Measurements from ENCODE around the gene SYT9. TPM values are rescaled to one million over a fixed set of nuclear protein-coding genes. Genes with fewer than 3 reads are reported as not detected.

The SYT9 gene, protein sequence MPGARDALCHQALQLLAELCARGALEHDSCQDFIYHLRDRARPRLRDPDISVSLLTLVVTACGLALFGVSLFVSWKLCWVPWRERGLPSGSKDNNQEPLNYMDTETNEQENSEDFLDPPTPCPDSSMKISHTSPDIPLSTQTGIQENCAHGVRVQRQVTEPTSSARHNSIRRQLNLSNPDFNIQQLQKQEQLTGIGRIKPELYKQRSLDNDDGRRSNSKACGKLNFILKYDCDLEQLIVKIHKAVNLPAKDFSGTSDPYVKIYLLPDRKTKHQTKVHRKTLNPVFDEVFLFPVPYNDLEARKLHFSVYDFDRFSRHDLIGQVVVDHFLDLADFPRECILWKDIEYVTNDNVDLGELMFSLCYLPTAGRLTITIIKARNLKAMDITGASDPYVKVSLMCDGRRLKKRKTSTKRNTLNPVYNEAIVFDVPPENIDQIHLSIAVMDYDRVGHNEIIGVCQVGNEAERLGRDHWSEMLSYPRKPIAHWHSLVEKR
- total RNA-seq (2022; extraction: Qiagen RNA extraction) = 0.07 to 0.17 TPM (median 0.11 TPM) in 5 replicates

DNA sequence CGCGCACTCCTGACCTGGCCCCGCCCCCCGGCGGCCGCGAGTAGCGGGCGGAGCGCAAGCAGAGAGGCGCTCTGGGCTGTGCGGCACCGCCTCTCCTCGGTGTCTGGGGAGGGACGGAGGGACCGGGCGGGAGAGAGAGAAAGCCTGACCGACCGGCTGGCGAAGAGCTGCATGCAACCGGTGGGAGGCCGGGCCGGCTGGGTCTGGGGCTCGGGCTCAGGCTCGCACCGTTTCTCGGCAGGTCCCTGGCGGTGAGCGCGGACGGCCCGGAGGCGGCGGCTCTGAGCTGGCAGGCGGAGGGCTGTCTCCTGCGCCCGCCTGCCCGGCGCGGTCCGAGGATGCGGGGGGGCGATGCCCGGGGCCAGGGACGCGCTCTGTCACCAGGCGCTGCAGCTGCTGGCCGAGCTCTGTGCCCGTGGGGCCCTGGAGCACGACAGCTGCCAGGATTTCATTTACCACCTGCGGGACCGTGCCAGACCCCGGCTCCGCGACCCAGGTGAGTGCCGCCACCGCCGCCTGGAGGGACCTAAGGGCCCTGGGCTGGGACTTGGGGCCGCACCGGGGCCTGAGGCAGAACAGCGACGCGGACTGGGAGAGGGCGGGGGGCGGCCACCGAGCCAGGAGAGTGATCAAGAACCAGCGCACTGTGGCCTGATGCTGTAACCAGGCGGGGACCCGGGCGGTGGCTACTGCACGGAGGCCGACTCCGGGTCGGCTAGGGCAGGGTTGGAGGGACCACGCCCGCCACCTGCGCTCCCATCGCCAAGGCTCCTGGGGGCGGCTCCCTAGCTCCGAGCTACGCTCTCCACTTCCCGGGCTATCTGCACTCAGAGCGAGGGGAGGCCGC lies at the start of gene SYT9:
SYT9 (plus strand) TSS at position 69 of the 847 bp plus-strand sequence; CDS start at position 352, 283 bp downstream.

DNA sequence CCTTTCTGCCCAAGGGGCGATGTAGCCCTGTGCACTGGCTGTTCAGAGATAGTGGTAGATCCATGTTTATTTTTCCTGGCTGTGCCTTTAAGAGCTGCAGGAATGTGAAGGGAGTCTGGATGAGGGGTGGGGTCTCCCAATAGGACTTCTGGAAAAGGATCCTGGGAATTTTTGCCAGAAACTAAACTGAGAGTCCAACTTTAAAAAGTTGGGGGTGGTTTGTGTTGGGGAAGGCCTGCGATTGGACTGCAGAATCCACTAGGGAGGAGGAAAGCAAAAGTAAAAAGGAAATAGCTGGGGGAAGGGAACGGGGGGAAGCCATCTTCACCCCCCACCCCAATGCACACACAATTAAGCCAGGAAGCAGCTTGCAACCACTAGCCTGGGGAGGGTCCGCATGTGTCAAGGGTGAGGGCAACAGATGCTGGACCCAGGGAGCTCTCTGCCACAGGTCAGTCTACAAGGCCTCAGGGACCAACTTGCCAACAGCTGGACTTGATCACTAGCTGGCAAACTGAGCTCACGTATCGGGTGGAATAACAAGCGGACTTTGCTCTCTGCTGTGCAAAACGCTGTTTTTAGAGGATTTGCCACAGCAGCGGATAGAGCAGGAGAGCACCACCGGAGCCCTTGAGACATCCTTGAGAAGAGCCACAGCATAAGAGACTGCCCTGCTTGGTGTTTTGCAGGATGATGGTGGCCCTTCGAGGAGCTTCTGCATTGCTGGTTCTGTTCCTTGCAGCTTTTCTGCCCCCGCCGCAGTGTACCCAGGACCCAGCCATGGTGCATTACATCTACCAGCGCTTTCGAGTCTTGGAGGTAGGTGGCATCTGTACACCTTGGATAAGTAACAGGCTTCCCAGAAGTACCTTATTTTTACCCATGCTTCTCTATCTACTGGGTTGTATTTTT lies 233.7 kb downstream of the SYT9 start, which contains the start of gene OLFML1:
OLFML1 (plus strand) TSS at position 321 of the 912 bp plus-strand sequence; CDS start at position 691, 370 bp downstream.

DNA sequence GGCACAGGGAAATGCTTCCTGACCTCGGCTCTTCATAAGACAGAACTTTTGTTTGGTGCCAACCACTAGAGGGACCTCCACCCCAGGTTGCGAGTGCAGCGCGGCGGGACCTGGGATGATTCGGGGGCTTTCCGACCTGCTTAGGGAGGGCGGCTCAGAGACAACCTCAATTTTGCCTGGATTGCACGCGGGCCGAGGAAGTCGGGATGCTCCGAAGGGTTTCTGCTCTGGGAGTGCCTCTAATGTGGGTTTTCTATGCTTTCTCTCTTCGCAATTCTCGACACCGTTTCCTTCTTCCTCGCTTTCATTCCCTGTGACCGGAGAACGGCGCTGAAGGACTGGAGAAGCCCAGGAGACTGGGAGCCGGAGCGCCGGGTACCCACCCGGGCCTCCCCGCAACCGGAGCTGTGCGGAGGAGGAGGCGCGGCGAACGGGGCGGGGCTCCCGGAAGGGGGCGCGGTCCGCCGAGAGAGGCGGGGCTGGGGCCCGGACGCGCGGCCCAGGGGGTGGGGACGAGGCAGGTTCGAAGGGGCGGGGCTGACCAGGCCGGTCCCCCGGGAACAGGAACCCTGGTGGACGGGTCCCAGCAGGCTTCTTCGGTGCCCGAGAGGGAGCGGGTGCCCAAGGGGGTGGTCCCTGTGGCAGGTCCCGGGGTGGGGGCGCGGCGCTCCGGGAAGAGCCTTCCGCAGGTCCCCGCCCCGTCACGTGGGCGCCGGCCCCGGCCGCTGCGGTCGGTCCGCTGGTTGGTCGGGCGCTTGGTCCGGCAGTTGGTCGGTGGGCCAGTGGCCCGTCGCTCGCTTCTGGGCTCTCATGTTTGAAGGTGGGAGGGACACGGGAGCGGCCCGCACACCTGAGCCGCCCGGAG lies 261.8 kb downstream of the SYT9 start, which contains the start of gene PPFIBP2:
PPFIBP2 (plus strand) TSS at position 766 of the 865 bp plus-strand sequence. CDS start 35,477 bp downstream, outside the sequence.

Other genes starting within 250 kb of the SYT9 start
- gene ZNF214, start 231.6 kb upstream of the SYT9 start, total RNA-seq (2022; extraction: Qiagen RNA extraction) = 0.72 to 1.2 TPM (median 0.93 TPM) in 5 replicates
- not detected in 5 replicates for gene NLRP14, start 231.4 kb upstream of the SYT9 start, total RNA-seq (2022; extraction: Qiagen RNA extraction)
- gene RBMXL2, start 162.9 kb upstream of the SYT9 start, total RNA-seq (2022; extraction: Qiagen RNA extraction) = not detected in 5 replicates
- gene OLFML1, start 233.6 kb downstream of the SYT9 start, total RNA-seq (2022; extraction: Qiagen RNA extraction) = 0.07 TPM in 1 of 5 replicates, not detected in the others